HG03066 (cell line): ENCODE measurements around the gene GPC1.

Experiments
- ATAC-seq: cut with Tn5 transposase; IDR thresholded peaks from one replicate; pipeline ENCODE4 v1.9.1; 2021; ENCODE audit warnings: low read depth; ENCODE audit not compliant: unreplicated experiment

Gene GPC1

GRCh38 chr2:240411261-240412160 lies 24.0 kb upstream of the GPC1 start:
- no peak for ATAC-seq

GRCh38 chr2:240412211-240412861 lies 23.1 kb upstream of the GPC1 start:
- ATAC-seq: no peak

- no peak for ATAC-seq
These were observed 22.3 kb upstream of the GPC1 start for GRCh38 chr2:240412975-240413812.

- no peak for ATAC-seq
These were observed 21.5 kb upstream of the GPC1 start for GRCh38 chr2:240413813-240414429.

- no peak for ATAC-seq
These were observed 18.6 kb upstream of the GPC1 start for GRCh38 chr2:240416821-240417220.

- ATAC-seq: no peak
These were observed 17.2 kb upstream of the GPC1 start for GRCh38 chr2:240418311-240418710.

GRCh38 chr2:240419271-240419670 lies 16.2 kb upstream of the GPC1 start:
- ATAC-seq: no peak

- ATAC-seq: no peak
These were observed 15.7 kb upstream of the GPC1 start for GRCh38 chr2:240419723-240420122.

- ATAC-seq: no peak
These were observed 15.0 kb upstream of the GPC1 start for GRCh38 chr2:240420206-240421104.

- ATAC-seq: no peak
These were observed 14.1 kb upstream of the GPC1 start for GRCh38 chr2:240421381-240421780.

- no peak for ATAC-seq
These were observed 12.7 kb upstream of the GPC1 start for GRCh38 chr2:240422658-240423329.

GRCh38 chr2:240423788-240424191 lies 11.7 kb upstream of the GPC1 start:
- ATAC-seq: no peak

GRCh38 chr2:240424341-240425235 lies 10.9 kb upstream of the GPC1 start:
- ATAC-seq: no peak

GRCh38 chr2:240425236-240425615 lies 10.2 kb upstream of the GPC1 start:
- ATAC-seq: no peak

GRCh38 chr2:240425697-240426096 lies 9.8 kb upstream of the GPC1 start:
- ATAC-seq: no peak

- no peak for ATAC-seq
These were observed 8.4 kb upstream of the GPC1 start for GRCh38 chr2:240426845-240427721.

GRCh38 chr2:240427729-240428128 lies 7.7 kb upstream of the GPC1 start:
- ATAC-seq: no peak
